ENCODE measurements around the gene CSF1R.

CSF1R gene

GRCh38 chr5:150069672-150070627 is 16.4 kb downstream of the CSF1R start:
- FAIRE-seq: no peak

DNA sequence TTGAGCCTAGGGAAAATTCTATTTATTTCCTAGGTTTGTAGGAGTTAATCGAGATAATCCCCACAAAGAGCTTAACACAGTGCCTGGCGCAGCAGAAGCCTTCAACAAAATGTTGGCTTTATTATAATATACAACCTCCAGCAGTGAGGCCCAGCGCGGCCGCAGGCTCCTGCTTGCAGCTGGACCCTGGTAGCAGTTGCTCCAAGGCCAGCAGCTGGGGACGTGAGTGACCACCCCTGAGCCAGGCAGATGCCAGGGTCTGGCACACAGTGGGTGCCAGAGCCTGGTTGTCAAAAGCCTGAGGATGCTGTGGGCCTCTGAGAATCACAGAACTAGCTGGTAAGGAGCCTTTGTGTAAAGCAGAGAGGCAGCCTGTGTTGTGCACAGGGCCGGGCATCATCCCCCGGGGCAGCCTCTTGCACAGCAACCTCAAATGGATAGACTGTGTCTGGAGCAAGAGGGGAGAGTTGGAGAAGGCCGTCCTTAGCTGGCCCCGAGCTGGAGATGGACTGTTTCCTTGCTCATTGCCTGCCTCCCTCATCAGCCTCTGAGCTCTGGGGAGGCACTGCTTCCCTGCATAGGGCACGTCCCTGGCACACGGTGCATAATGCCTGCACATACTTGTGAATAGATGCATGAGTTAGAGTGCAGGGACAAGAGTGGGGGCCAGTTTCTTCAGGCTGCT is 17.3 kb downstream of the CSF1R start:
- no peak for FAIRE-seq

GRCh38 chr5:150068472-150068871 is 17.9 kb downstream of the CSF1R start:
- FAIRE-seq: no peak

- no peak for FAIRE-seq
These were observed 18.3 kb downstream of the CSF1R start for GRCh38 chr5:150068071-150068470.

GRCh38 chr5:150067405-150067960 is 18.9 kb downstream of the CSF1R start:
- no peak for FAIRE-seq

DNA sequence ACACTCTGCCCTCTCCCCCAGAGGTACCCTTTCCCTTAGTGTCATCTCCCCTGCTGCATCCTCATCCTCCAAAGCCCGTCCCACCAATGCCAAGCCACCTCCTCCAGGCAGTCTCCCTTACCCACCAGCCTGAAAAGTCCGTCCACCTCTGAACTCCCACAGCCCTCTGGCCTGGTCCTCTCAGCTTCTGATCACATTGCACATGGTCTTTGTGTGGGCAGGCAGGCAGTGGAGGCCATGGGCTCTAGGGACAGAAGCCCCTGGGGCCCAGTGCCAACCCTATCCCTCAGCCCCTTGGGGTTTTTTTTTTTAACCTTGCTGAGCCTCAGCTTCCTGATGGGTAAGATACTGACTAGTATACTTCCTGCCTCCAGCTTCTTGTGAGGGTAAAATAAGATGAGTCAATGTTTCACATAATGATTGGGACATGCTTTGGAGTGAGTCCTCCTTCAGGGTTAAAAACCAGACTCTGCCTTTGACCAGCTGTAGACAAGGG is 19.4 kb downstream of the CSF1R start:
- FAIRE-seq: no peak

DNA sequence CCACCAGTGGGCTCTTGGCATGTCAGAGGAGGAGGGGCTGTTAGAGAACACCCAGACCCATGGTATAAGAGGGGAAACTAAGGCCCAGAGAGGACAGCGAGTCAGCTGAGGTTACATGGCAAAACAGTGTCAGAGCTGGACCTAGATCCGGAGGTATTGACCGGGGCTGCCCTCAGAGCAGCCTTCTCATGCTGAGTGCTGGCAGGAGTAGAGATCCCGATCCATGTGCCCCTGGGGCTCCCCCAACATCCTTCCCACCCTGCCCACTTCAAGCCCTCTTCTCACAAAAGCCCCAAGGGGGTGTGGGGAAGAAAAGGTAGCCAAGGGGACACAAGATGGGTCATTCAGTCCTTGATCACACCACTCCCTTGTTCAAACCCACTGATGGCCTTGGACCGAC is 19.9 kb downstream of the CSF1R start:
- no peak for FAIRE-seq

- FAIRE-seq: no peak
These were observed 20.5 kb downstream of the CSF1R start for GRCh38 chr5:150065886-150066285.

DNA sequence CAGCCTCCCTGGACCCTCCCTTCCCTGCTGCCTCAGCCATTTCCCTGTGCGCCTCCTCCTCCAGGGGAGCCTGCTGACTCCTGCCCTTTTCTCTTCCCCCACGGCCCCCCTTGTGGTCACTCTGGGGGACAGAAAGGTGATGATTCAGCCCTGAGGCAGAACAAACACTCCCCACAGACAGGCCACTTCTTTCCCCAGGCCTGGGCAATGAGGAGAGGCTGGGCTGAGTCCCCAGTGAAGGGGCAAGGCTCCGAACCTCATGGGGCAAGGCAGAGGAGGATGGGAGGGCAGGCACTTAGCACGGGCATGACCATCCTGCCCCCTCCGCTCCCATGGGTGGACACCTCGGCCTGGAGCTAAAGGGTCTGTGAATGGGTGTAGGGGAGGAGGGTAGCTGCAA is 21.0 kb downstream of the CSF1R start:
- no peak for FAIRE-seq

DNA sequence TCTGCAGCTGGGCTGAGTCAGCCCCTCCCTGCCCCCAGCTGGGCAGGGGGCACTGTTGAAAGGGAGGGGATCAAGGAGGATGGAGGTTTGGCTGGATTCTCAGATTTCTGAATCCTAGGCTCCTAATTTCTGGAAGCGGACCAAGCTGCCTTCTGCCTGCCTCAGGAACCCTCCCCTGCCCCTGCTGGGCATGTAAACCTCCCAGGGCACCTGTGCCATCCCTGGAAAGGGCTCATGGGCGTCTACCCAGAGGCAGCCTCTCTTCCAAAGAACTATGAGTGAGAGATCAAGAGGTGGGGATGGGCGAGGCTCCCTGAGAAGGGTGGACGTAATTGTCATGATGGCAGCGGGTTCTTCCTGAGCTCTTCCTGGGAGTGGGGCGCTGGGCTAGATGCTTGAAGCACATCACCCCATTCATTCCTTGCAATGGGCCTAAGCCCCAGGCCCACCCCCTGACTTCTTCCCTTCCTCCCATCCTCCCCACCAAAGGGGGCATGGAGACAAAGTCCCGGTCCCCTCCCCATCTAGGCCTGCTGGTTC is 21.6 kb downstream of the CSF1R start:
- FAIRE-seq: no peak

- no peak for FAIRE-seq
These were observed 22.7 kb downstream of the CSF1R start for GRCh38 chr5:150063638-150064037.

DNA sequence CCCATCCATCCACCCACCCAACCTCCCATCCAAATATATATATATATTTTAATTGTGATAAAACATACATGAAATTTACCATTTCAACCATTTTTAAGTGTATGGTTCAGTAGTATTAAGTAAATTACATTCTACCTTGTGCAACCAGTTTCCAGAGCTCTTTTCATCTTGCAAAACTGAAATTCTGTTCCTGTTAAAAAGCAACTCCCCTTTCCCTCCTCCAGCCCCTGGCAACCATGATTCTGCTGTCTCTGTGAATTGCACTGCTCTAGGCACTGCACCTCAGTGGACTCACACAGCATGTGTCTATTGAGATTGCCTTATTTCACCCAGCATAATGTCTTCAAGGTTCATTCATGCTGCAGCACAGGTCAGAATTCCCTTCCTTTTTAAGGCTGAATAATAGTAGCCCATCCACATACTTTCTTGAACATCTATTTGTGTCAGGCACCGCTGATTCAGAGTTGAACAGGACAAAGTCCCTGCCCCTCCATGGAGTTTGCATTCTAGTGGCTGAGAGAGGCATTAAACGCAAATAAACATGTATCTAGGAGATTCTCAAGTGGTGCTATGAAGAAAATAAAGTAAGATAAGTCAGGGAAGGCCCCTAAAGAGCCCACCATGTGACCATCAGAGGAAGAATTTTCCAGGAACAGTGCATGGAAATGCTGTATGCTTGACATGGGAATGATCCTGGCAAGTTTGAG is 24.0 kb downstream of the CSF1R start:
- no peak for FAIRE-seq

DNA sequence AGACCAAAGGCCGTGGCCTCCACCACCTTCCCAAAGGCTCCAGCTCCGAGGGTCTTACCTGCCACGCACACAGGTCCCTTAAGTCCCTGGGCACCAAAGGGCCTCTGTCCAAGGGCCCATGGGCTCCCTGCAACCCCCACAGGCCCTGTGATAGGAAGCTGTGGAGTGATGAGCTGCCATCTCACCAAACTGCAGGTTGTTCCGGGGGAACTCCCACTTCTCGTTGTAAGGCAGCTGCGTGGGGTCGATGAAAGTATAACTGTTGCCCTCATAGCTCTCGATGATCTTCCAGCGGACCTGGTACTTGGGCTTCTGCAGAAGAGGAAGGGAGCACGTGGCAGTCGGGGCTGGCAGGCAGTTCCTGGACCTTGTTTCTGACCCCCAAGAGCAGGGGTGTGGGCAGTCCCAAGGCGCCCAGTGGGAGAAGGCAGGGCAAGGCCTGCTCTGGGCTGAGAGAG is 24.8 kb downstream of the CSF1R start:
- FAIRE-seq: no peak

- FAIRE-seq: no peak
These were observed 25.9 kb downstream of the CSF1R start for GRCh38 chr5:150060471-150060870.

GRCh38 chr5:150059623-150060022 is 26.7 kb downstream of the CSF1R start:
- no peak for FAIRE-seq

- no peak for FAIRE-seq
These were observed 27.8 kb downstream of the CSF1R start for GRCh38 chr5:150058480-150059126.

- no peak for FAIRE-seq
These were observed 28.4 kb downstream of the CSF1R start for GRCh38 chr5:150057996-150058395.

DNA sequence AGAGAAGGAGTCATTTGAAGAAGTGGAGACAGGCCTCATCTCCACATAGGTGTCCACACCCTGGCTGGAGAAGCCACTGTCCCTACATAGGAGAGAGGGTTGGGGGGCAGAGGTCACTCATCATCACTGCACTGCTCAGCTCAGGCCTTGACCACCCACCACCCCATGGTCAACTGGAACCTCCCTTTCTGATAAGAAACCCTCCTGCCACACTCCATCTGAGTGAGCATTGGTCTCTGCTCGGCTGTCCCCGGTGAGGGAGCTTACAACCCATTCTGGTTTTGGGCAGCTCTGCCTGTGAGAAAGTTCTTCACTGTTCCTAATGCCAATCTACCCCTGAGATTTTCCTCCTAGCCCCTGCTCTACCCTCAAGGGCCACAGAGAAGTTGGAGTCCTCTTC is 28.8 kb downstream of the CSF1R start:
- no peak for FAIRE-seq

- no peak for FAIRE-seq
These were observed 29.3 kb downstream of the CSF1R start for GRCh38 chr5:150057052-150057451.

- no peak for FAIRE-seq
These were observed 30.3 kb downstream of the CSF1R start for GRCh38 chr5:150056075-150056443.

DNA sequence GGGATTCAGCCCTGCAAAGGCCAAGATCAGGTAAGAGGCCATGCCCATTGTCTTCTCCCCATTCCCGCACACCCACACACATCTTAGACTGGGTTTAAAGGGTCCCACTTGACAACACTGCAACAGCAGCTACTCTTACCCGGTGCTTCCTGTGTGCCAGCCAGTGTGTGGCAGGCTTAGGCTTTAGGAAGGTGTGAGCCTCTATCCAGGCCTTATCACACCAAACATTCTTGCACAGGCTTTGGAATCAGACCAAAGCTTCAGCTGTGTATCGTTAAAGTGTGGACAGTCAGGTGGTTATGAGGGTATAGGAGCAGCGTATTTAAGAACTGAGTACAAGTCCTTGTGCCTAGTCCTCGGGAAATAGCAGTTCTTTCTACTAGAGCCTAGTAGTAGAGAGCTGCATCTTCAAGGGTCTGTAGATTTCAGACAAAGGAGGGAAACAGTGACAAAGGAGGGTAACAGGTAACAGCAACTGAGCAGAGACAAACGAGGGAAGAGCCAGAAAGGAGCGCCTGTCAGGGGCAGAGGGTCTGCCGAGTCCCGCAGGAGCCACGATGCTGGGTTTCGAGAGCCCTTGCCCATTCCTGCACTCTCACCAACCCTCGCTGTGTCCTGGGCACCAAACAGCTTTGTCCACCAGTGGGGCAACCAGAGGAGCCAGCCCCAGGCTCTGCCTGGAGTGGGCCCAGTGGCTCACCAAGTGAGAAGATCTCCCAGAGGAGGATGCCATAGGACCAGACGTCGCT is 30.9 kb downstream of the CSF1R start:
- FAIRE-seq: no peak
